ENCODE data around the gene AKAP13.

- TF ChIP-seq, protein P1, sequence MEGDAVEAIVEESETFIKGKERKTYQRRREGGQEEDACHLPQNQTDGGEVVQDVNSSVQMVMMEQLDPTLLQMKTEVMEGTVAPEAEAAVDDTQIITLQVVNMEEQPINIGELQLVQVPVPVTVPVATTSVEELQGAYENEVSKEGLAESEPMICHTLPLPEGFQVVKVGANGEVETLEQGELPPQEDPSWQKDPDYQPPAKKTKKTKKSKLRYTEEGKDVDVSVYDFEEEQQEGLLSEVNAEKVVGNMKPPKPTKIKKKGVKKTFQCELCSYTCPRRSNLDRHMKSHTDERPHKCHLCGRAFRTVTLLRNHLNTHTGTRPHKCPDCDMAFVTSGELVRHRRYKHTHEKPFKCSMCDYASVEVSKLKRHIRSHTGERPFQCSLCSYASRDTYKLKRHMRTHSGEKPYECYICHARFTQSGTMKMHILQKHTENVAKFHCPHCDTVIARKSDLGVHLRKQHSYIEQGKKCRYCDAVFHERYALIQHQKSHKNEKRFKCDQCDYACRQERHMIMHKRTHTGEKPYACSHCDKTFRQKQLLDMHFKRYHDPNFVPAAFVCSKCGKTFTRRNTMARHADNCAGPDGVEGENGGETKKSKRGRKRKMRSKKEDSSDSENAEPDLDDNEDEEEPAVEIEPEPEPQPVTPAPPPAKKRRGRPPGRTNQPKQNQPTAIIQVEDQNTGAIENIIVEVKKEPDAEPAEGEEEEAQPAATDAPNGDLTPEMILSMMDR (IDR thresholded peaks at IDR 0.05), result no peak
- no peak for TF ChIP-seq EZH2 (IDR thresholded peaks at IDR 0.05; ENCODE audit: borderline replicate concordance, insufficient read depth, low read depth, low read length, poor library complexity, severe bottlenecking)
Measured at GRCh38 chr15:85542895-85543331, 162.5 kb downstream of the AKAP13 start.

Measured in B cell (primary cell).